GM18499 (cell line): ENCODE measurements around the gene NEURL3.

Source experiments
- ATAC-seq: cut with Tn5 transposase; IDR thresholded peaks from one replicate; pipeline ENCODE4 v1.9.1; 2021; ENCODE audit warnings: moderate number of reproducible peaks; ENCODE audit not compliant: insufficient read depth, unreplicated experiment

The NEURL3 gene

GRCh38 chr2:96528700-96529375 is 23.7 kb upstream of the NEURL3 start:
- ATAC-seq, result no peak

GRCh38 chr2:96528006-96528699 is 23.0 kb upstream of the NEURL3 start:
- no peak for ATAC-seq

- no peak for ATAC-seq
Measured at GRCh38 chr2:96527286-96528005, 22.3 kb upstream of the NEURL3 start.

- no peak for ATAC-seq
Measured at GRCh38 chr2:96526615-96527285, 21.6 kb upstream of the NEURL3 start.

- no peak for ATAC-seq
Measured at GRCh38 chr2:96526101-96526591, 21.0 kb upstream of the NEURL3 start.

- ATAC-seq, result no peak
Measured at GRCh38 chr2:96525211-96525507, 20.0 kb upstream of the NEURL3 start.

- ATAC-seq, result no peak
Measured at GRCh38 chr2:96524482-96525210, 19.5 kb upstream of the NEURL3 start.

- ATAC-seq, result no peak
Measured at GRCh38 chr2:96523659-96524481, 18.7 kb upstream of the NEURL3 start.

GRCh38 chr2:96522304-96523203 is 17.4 kb upstream of the NEURL3 start:
- no peak for ATAC-seq

GRCh38 chr2:96521219-96521618 is 16.1 kb upstream of the NEURL3 start:
- no peak for ATAC-seq

- ATAC-seq, result no peak
Measured at GRCh38 chr2:96520697-96521096, 15.5 kb upstream of the NEURL3 start.

GRCh38 chr2:96520231-96520630 is 15.1 kb upstream of the NEURL3 start:
- no peak for ATAC-seq

- ATAC-seq, result no peak
Measured at GRCh38 chr2:96517079-96517478, 11.9 kb upstream of the NEURL3 start.

- ATAC-seq, result no peak
Measured at GRCh38 chr2:96514521-96514920, 9.4 kb upstream of the NEURL3 start.

- no peak for ATAC-seq
Measured at GRCh38 chr2:96512341-96512740, 7.2 kb upstream of the NEURL3 start.

- ATAC-seq, result no peak
Measured at GRCh38 chr2:96511851-96512250, 6.7 kb upstream of the NEURL3 start.

GRCh38 chr2:96510931-96511595 is 5.9 kb upstream of the NEURL3 start:
- no peak for ATAC-seq

- ATAC-seq, result no peak
Measured at GRCh38 chr2:96509847-96510230, 4.7 kb upstream of the NEURL3 start.
